Thymus (tissue), 11 donors: Measurements from ENCODE around the gene NR2E1. TPM values are rescaled to one million over a fixed set of nuclear protein-coding genes. Genes with fewer than 3 reads are reported as not detected.

Source experiments
- DNase-seq, 9 donors: peaks; one replicate each; pipeline ENCODE4 v3.0.0-alpha.2; 2013; ENCODE audit warnings: low spot score in 9 of 9, low read depth in 6 of 9, missing footprints in 1 of 9
- H3K27ac ChIP-seq, 2 donors: one replicate each; pipeline ENCODE4 v1.5.1; 2013; ENCODE audit warnings: control low read depth in 1 of 2, low read depth in 1 of 2, low read length in 1 of 2, mild to moderate bottlenecking in 1 of 2, moderate library complexity in 1 of 2
- H3K27me3 ChIP-seq, 2 donors: one replicate each; pipeline ENCODE4 v1.5.1; 2013; ENCODE audit warnings: low read length in 1 of 2; ENCODE audit not compliant: control insufficient read depth in 2 of 2, insufficient read depth in 1 of 2
- H3K36me3 ChIP-seq, 2 donors: one replicate each; pipeline ENCODE4 v1.5.1; 2013; ENCODE audit warnings: low read length in 1 of 2, mild to moderate bottlenecking in 1 of 2, moderate library complexity in 1 of 2; ENCODE audit not compliant: control insufficient read depth in 2 of 2, insufficient read depth in 2 of 2
- H3K4me1 ChIP-seq, 2 donors: one replicate each; pipeline ENCODE4 v1.5.1; 2013; ENCODE audit warnings: low read length in 2 of 2; ENCODE audit not compliant: control insufficient read depth in 2 of 2, insufficient read depth in 2 of 2
- H3K4me3 ChIP-seq, 2 donors: one replicate each; pipeline ENCODE4 v1.5.1; 2013; ENCODE audit warnings: low read length in 2 of 2, control low read depth in 1 of 2, mild to moderate bottlenecking in 1 of 2
- H3K9me3 ChIP-seq, 2 donors: one replicate each; pipeline ENCODE4 v1.5.1; 2013; ENCODE audit warnings: low read length in 1 of 2, mild to moderate bottlenecking in 1 of 2; ENCODE audit not compliant: control insufficient read depth in 2 of 2, insufficient read depth in 1 of 2
- WGBS: extraction: QIAGEN DNeasy Blood & Tissue Kit; methylation state at CpG from one replicate; pipeline ENCODE4 v1.1.7; 2013; 5-methylcytosine and 5-hydroxymethylcytosine counted together
- polyA plus RNA-seq: library from polyadenylated mRNA; stranded (reverse); fragments of 200-250 nt; gene quantifications from one replicate; pipeline ENCODE4 v1.2.3, GENCODE V29; 2013
- total RNA-seq: library from RNA; stranded (reverse); fragments of 120-200 nt; gene quantifications from one replicate; pipeline ENCODE4 v1.2.4, GENCODE V29; 2013
- donor health status: healthy.

NR2E1 gene
- total and polyA plus RNA-seq, 2 donors = 0.05 to 0.11 TPM

DNA sequence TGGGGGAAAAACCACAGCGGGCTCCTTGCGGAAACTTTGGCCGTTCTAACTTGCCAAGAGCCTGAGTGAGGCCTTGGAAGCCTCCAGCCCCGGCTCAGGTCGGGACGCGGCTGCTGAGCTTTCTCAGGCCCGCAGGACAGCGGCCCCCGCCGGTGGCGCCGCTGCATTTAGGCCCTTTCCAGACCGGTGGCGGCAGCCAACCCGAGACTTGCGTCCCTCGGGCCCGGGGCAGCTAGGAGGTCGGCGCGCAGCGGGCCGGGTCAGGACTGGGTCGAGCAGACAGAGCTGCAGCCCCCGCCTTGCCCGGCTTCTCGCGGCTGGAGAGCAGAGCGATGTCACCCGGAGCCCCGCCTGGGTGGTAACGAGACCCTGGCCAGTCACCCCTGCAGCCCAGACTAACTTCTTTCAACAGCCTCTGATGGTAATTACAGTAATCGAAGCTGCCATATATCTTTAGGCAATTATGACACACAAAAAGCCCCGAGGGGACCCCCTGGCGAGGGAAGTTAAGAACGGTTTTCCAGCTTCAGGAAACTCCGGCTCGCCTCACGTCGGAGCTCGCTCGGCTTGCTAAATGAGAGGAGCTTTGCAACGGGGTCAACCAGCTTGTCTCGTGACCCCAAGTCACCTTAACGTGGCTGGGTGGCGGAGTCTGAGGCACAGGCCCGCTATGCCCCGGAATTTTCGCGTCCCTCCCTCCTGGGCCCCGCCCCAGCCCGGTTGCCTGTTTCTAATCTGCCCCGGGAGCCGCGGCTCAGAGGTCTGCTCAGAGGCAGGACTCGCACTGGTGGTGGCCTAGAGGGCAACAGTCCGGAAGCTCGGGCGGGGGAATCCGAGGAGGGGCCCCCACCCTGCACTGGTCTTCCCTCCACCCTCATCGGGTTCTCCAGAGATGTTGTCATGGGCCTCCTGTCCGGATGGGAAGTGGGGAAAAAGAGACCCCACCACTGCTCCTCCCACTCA, 3.0 kb downstream of the NR2E1 start:
- peaks cover 0 to 15% of the 10 kb centered on the region in 2 donors for H3K4me1 ChIP-seq
- WGBS = 3% methylated on average over 63 of the region's 63 CpGs
- H3K4me3 ChIP-seq = no peak overlapping the region
- no peak for DNase-seq
- H3K27ac ChIP-seq = no peak overlapping the region
- H3K9me3 ChIP-seq = peaks cover 0 to 22% of the 10 kb centered on the region in 2 donors
- no peaks in the 10 kb centered on the region for H3K36me3 ChIP-seq
- peaks cover 82 to 100% of the 10 kb centered on the region in 2 donors for H3K27me3 ChIP-seq

DNA sequence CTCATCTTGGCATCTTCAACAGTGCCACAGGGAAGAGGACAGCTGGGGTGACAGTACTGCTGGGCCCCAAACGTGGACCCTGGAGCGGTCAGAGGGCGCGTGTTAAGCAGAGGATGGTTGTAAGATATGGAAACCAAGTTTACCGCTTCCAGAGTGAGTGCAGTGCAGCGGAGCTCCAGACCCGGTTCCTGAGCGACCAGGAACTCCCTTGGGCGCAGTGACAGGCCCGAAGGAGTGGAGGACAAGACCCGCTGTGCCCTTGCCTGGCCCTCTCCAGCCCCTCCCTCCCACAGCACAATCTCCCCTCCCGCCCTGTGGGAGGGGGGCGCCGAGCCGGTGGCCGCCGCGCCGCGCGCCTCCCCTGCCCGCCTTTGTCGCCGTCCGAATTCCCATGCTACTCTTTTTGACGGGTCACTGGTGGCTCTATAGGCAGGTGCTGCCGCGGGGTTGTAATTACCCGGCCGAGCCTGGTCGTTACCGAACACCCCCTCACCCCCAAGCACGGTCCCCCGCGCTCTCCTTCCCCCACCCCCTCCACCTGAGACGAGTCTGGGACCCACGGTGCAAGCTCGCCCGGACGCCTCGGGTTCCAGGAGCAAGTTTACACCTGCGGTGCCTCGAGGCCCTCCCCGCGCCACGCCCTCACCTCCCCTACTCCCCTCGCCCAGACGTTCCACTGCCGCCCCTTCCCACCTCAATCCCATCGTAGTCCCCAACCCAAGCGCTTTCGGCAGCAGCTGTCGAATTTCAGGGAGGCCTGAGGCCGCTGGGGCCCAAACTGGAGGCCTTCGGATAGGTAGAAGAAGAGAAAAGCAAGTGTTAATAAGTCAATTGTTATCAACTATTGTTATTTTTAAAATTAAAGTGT, 3.9 kb downstream of the NR2E1 start:
- no peak overlapping the region for H3K27ac ChIP-seq
- peaks cover 81 to 100% of the 10 kb centered on the region in 2 donors for H3K27me3 ChIP-seq
- WGBS = 10% methylated on average over 55 of the region's 55 CpGs
- H3K36me3 ChIP-seq = no peaks in the 10 kb centered on the region
- peaks cover 0 to 15% of the 10 kb centered on the region in 2 donors for H3K4me1 ChIP-seq
- peaks cover 1 to 30% of the 10 kb centered on the region in 2 donors for H3K9me3 ChIP-seq
- H3K4me3 ChIP-seq = no peak overlapping the region
- DNase-seq = no peak

DNA sequence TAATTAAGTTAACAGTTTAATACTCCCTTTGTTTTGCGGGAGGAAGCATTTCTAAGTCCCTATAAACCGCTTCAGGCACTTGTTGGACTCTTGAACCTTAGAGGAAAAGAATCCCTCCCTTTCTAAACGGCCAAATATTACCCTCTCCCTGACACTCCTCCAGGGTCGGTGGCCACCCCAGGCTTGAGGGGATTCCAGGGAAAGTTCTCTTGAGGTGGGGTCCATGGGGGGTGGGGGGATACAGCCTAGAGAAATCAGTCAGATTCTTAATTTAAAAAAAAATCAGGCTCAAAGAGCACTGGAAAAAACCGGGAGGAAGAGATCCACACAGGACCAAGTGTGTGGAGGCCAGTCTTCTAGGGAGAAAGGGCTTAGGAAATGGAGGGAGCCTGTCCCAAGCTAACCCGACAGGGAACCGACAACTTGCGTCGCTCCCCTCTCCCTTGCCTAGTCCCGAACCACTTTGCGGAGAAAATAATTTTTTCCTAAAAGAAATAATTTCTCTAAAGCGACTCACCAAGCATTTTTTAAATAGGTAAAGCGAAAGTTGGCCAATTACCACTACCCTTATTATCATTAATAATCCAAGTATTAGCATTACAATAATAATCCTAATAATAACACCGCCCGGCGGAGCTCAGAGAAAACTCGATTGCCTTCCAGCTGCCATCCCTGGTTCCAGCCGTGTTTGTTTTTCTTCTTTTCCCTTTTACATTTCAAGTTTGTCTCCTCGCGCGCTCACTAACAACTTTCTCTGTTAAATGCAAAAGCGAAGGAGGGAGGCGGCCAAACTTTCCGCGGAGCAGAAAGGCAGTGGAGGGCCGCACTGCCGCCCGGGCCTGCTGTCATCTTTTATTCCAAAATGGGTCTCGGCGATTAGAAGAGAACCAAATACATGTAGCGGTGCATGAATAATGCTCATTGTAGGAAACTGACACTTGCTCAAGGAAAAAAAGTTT, 4.8 kb downstream of the NR2E1 start:
- WGBS = 15% methylated on average over 31 of the region's 31 CpGs
- peaks cover 81 to 100% of the 10 kb centered on the region in 2 donors for H3K27me3 ChIP-seq

DNA sequence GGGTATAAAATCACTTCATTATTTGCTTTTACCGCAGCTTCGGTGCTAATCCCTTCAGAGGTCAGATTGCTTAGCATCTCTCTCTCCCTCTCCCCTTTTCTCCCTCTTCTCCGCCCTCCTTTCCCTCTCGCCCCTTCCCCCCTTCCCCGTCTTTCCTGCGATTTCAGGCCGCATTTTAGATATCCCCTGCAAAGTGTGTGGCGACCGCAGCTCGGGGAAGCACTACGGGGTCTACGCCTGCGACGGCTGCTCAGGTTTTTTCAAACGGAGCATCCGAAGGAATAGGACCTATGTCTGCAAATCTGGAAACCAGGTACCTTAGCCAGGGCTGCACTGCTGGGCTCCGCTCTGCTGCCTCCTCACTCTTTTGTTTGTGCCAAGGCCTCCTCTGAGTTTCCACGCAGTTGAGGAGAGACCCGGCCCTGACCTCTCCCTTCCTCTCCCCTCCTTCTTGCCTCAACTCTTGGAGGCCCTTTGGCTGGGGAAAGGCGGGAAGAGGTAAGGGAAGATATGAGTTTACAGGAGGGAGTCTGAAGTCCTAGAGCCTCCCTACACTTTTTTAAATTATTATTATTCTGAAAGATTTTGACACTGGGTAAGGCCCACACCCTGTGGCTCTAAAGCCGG, 5.6 kb downstream of the NR2E1 start:
- H3K4me1 ChIP-seq = peaks cover 0 to 20% of the 10 kb centered on the region in 2 donors
- H3K27me3 ChIP-seq = peaks cover 79 to 100% of the 10 kb centered on the region in 2 donors
- no peak overlapping the region for H3K27ac ChIP-seq
- WGBS = 13% methylated on average over 21 of the region's 21 CpGs
- DNase-seq = no peak
- no peaks in the 10 kb centered on the region for H3K36me3 ChIP-seq
- no peak overlapping the region for H3K4me3 ChIP-seq
- H3K9me3 ChIP-seq = peaks cover 1 to 37% of the 10 kb centered on the region in 2 donors

More for the DNA sequence above, 4.8 kb downstream of the NR2E1 start:
- H3K27ac ChIP-seq = no peak overlapping the region
- H3K36me3 ChIP-seq = no peaks in the 10 kb centered on the region
- no peak overlapping the region for H3K4me3 ChIP-seq
- H3K9me3 ChIP-seq = peaks cover 1 to 37% of the 10 kb centered on the region in 2 donors
- peaks cover 0 to 19% of the 10 kb centered on the region in 2 donors for H3K4me1 ChIP-seq
- no peak for DNase-seq

DNA sequence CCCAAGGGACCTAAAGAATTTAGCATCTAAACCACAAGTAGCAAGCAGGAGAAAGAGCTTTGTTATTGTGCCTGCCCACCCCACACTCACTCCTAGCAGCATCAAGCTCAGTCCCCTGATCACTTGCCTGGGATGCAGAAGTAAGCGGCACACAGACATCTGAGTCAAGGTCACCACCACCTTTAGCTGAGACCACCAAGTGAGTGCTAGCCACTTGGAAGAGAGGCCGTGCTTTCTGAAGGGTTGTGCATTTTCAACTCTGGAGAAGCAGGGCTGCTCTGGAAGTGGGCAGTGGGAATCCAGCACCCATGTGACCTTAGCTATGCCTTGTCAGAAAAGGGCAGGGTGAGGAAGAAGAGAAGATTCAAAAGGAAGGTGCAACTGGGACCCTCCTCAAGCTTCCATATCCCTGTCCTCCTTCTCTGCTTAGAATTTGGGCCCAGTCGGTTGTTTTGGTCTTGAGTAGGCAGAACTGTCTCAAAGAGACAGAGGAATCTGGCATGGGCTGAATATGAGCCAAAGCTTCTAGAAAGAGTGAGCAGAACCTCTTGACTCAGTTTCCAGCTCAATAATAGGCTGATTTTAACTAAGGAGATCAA, 6.2 kb downstream of the NR2E1 start:
- Histone ChIP-seq H3K27me3 (peaks cover 79 to 100% of the 10 kb centered on the region in 2 donors), H3K4me1 (peaks cover 0 to 20% of the 10 kb centered on the region in 2 donors), H3K9me3 (peaks cover 1 to 37% of the 10 kb centered on the region in 2 donors), H3K27ac (no peak overlapping the region), H3K4me3 (no peak overlapping the region), H3K36me3 (no peaks in the 10 kb centered on the region)
- WGBS = 34% methylated on average over 3 of the region's 3 CpGs
- no peak for DNase-seq

DNA sequence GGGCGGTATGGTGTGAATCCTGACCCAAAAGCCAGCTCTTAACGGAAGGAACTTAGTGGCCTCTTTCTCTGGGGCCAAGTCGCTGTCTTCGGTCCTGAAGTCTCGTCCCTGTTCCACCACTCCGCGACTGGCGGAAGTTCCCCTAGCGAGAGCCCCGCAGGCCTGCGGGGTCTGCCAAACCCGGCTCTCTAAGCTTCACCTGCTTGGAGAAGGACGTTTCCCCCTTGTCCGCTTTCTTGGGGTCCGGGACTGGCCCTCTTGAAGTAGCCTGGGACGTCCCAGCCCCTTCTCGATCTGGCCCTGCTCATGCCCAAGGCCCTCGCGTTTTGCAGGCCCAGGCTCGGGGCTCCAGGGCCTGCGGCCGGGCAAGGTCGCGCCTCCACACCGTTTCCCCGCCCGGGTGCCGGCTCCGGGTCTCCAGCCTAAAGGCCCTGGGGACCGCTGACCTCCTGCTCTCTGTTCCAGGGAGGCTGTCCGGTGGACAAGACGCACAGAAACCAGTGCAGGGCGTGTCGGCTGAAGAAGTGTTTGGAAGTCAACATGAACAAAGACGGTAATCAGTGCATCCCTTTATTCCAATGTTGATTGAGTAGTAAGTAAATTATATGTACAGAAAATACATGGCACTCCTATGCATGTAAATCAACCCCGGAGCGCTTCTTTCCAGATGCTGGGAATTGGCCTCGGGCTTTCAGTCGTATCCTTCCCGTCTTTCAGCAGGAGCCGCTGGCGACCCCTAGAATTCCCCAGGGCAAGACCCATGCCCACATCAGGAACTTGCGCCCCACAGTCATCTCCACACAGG, 8.8 kb downstream of the NR2E1 start:
- Histone ChIP-seq H3K9me3 (peaks cover 1 to 22% of the 10 kb centered on the region in 2 donors), H3K27me3 (peaks cover 63 to 99% of the 10 kb centered on the region in 2 donors), H3K27ac (no peak overlapping the region), H3K4me1 (peaks cover 0 to 12% of the 10 kb centered on the region in 2 donors), H3K36me3 (no peaks in the 10 kb centered on the region), H3K4me3 (no peak overlapping the region)
- 11% methylated on average over 43 of the region's 43 CpGs for WGBS
- DNase-seq = peak in 8 of 9 donors; percentile 27 to 74 (median 38)

DNA sequence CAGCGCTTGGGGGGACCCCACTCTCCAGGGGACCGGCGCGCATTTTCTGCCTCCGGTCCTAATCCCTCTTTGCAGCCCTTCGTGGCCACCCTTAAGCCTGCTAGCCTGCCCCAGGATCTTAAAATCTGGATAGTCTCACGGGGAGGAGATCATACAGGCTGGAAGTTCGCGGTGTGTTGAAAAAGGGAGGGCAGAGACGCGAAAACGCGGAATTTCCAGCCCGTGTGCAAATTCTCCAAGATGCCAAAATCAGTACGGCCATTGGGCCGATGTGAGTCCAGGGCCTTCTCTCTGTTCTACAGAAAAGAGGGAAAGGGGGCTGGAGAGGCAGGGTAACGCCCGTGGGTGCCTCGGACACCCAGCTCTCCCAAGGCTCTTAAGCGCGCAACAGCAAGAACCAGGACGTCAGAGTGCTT, 9.4 kb downstream of the NR2E1 start:
- WGBS = 18% methylated on average over 22 of the region's 22 CpGs
- H3K27me3 ChIP-seq = peaks cover 57 to 99% of the 10 kb centered on the region in 2 donors

More for the DNA sequence above, 9.4 kb downstream of the NR2E1 start:
- Histone ChIP-seq H3K9me3 (peaks cover 1 to 22% of the 10 kb centered on the region in 2 donors), H3K36me3 (no peaks in the 10 kb centered on the region), H3K27ac (no peak overlapping the region), H3K4me3 (no peak overlapping the region), H3K4me1 (peaks cover 0 to 12% of the 10 kb centered on the region in 2 donors)
- no peak for DNase-seq
